ENCODE measurements around the gene DPCD.

GRCh38 chr10:101618871-101619270, 30.8 kb downstream of the DPCD start:
- TF ChIP-seq, protein P1, sequence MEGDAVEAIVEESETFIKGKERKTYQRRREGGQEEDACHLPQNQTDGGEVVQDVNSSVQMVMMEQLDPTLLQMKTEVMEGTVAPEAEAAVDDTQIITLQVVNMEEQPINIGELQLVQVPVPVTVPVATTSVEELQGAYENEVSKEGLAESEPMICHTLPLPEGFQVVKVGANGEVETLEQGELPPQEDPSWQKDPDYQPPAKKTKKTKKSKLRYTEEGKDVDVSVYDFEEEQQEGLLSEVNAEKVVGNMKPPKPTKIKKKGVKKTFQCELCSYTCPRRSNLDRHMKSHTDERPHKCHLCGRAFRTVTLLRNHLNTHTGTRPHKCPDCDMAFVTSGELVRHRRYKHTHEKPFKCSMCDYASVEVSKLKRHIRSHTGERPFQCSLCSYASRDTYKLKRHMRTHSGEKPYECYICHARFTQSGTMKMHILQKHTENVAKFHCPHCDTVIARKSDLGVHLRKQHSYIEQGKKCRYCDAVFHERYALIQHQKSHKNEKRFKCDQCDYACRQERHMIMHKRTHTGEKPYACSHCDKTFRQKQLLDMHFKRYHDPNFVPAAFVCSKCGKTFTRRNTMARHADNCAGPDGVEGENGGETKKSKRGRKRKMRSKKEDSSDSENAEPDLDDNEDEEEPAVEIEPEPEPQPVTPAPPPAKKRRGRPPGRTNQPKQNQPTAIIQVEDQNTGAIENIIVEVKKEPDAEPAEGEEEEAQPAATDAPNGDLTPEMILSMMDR (IDR thresholded peaks at IDR 0.05), result no peak
- no peak for TF ChIP-seq POLR2A (IDR thresholded peaks at IDR 0.05)

Measured in right lobe of liver (tissue), 4 donors.